DND-41 (cell line): Measurements from ENCODE around the gene TCF7.

Experiments used
- ATAC-seq: fragments of 200-7000 bp; cut with Tn5 transposase; 3 replicates; pipeline ENCODE4 v1.9.1; 2021; ENCODE audit warnings: low read depth; ENCODE audit not compliant: insufficient read depth
- DNase-seq: peaks from one replicate; pipeline ENCODE4 v3.0.0-alpha.2; 2020
- H2AFZ ChIP-seq: 2 replicates; pipeline ENCODE4 v1.6.0; 2012; ENCODE audit warnings: low read depth, low read length
- H3K27ac ChIP-seq: 2 replicates; pipeline ENCODE4 v1.5.1; 2012; ENCODE audit warnings: low read length, inconsistent platforms
- H3K27me3 ChIP-seq: fragments of 200-600 bp; sonication (generic); 2 replicates; pipeline ENCODE4 v1.6.0; 2012; ENCODE audit warnings: low read length, mild to moderate bottlenecking, inconsistent platforms; ENCODE audit not compliant: insufficient read depth, poor library complexity
- H3K36me3 ChIP-seq: 2 replicates; pipeline ENCODE4 v1.5.1; 2012; ENCODE audit warnings: low read length, inconsistent platforms; ENCODE audit not compliant: insufficient read depth
- H3K4me1 ChIP-seq: 2 replicates; pipeline ENCODE4 v1.5.1; 2012; ENCODE audit warnings: mild to moderate bottlenecking, low read length; ENCODE audit not compliant: insufficient read depth
- H3K4me2 ChIP-seq: 2 replicates; pipeline ENCODE4 v1.6.0; 2012; ENCODE audit warnings: mild to moderate bottlenecking, moderate library complexity, low read length, inconsistent platforms; ENCODE audit not compliant: insufficient read depth
- H3K4me3 ChIP-seq, 2 experiments: fragments of 200-600 bp in 1 of 2; shearing (Covaris generic) in 1 of 2; 2 replicates each; pipeline ENCODE4 v1.5.1; 2012 to 2016; ENCODE audit warnings: inconsistent platforms in 2 of 2, low read length in 2 of 2, mild to moderate bottlenecking in 2 of 2, low read depth in 1 of 2, moderate library complexity in 1 of 2
- H3K79me2 ChIP-seq: 2 replicates; pipeline ENCODE4 v1.6.0; 2012; ENCODE audit warnings: low read length, inconsistent platforms; ENCODE audit not compliant: insufficient read depth
- H3K9ac ChIP-seq: 2 replicates; pipeline ENCODE4 v1.6.0; 2012; ENCODE audit warnings: low read depth, mild to moderate bottlenecking, inconsistent platforms, low read length, moderate library complexity
- H3K9me3 ChIP-seq: 2 replicates; pipeline ENCODE4 v1.5.1; 2012; ENCODE audit warnings: low read length, moderate library complexity, mild to moderate bottlenecking, inconsistent platforms; ENCODE audit not compliant: insufficient read depth, severe bottlenecking
- H4K20me1 ChIP-seq: 2 replicates; pipeline ENCODE4 v1.6.0; 2012; ENCODE audit warnings: low read length; ENCODE audit not compliant: insufficient read depth
- EZH2 ChIP-seq: IDR thresholded peaks from 3 replicates; pipeline ENCODE4 v1.6.1; 2012; ENCODE audit warnings: borderline replicate concordance, low read depth, mild to moderate bottlenecking, moderate library complexity, low read length, inconsistent platforms; ENCODE audit not compliant: severe bottlenecking
- TF ChIP-seq, protein P1 (sequence below): IDR thresholded peaks from 2 replicates; pipeline ENCODE4 v1.5.1; 2012; ENCODE audit warnings: borderline replicate concordance, low read length, moderate library complexity, mild to moderate bottlenecking; ENCODE audit not compliant: poor library complexity, severe bottlenecking; ENCODE audit errors: extremely low read depth

Gene TCF7

DNA sequence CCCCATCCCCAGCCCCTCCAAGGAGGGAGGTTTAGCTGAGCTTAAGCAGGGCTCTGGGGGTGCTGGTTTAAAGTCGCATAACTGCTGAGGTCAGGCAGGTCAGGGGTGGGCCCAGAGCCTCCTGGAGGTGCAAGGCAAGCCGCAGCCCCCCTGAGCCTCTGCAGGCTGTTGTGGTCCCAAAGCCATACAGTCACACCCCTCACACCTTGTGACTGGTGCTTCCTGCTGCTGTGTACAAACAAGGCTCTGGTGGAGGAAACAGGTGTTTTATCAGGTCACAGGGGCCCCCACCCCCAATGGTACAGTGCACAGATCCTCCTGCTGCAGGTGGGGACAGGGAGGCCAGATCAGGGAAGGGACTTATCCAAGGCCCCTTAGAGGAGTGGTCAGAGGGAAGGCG lies 8.0 kb downstream of the TCF7 start:
- TF ChIP-seq, protein P1, sequence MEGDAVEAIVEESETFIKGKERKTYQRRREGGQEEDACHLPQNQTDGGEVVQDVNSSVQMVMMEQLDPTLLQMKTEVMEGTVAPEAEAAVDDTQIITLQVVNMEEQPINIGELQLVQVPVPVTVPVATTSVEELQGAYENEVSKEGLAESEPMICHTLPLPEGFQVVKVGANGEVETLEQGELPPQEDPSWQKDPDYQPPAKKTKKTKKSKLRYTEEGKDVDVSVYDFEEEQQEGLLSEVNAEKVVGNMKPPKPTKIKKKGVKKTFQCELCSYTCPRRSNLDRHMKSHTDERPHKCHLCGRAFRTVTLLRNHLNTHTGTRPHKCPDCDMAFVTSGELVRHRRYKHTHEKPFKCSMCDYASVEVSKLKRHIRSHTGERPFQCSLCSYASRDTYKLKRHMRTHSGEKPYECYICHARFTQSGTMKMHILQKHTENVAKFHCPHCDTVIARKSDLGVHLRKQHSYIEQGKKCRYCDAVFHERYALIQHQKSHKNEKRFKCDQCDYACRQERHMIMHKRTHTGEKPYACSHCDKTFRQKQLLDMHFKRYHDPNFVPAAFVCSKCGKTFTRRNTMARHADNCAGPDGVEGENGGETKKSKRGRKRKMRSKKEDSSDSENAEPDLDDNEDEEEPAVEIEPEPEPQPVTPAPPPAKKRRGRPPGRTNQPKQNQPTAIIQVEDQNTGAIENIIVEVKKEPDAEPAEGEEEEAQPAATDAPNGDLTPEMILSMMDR, result no peak
- no peak for TF ChIP-seq EZH2
- Histone ChIP-seq H2AFZ (no peak overlapping the region), H3K27me3 (peaks cover 4% of the 10 kb centered on the region), H3K4me3 (no peak overlapping the region), H3K79me2 (no peaks in the 10 kb centered on the region), H3K9me3 (no peaks in the 10 kb centered on the region), H3K4me2 (no peak overlapping the region), H3K9ac (no peak overlapping the region), H3K4me1 (peaks cover 13% of the 10 kb centered on the region), H3K36me3 (no peaks in the 10 kb centered on the region), H4K20me1 (peaks cover 31% of the 10 kb centered on the region), H3K27ac (no peak overlapping the region)
- DNase-seq (peak; percentile 28), ATAC-seq (peak; percentile 49)

GRCh38 chr5:134123360-134123759 lies 8.9 kb downstream of the TCF7 start:
- Histone ChIP-seq H2AFZ (no peak overlapping the region), H3K27ac (no peak overlapping the region)

DNA sequence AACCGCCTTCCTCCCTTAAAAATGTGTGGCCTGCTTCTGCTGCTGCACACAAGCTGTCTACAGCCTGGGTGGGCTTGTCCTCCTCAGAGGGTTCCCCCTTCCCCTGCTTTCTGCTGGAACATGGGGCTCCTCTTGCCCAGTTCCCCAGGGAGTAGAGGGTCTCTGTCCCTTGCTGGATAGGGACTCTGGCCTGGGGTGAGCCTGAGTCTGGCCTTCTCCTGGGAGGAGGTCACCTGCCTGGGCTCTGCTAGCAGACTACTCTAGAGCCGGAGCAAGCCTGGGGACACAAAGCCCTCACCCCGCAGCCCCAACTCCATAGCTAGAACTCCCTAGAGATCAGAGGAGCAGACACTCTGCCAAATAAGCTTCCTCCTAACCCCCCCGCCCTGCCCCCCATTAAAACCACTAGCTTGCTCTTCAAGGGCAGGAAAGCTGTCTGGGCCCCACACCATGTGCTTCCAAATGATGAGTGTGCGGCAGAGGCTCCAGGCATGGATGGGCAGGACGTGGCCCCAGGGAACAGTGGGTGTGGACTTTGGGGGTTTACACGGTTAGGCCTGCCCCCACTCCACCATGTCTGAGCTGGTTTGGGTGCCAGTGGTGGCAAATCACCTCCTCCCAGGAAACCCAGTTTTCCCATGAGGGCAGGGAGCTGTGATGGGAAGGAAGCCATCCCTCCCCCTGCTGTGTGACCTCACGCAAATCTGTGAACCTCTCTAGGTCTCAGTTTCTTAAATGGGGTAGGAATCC lies 10.0 kb downstream of the TCF7 start:
- no peak overlapping the region for H3K27ac ChIP-seq
- peaks cover 35% of the 10 kb centered on the region for H4K20me1 ChIP-seq
- H3K4me2 ChIP-seq, result no peak overlapping the region
- H3K4me1 ChIP-seq, result peaks cover 13% of the 10 kb centered on the region
- ATAC-seq, result peak; percentile 36
- no peak overlapping the region for H3K4me3 ChIP-seq
- no peaks in the 10 kb centered on the region for H3K9me3 ChIP-seq
- no peaks in the 10 kb centered on the region for H3K79me2 ChIP-seq
- H3K36me3 ChIP-seq, result peaks cover 4% of the 10 kb centered on the region
- no peak overlapping the region for H2AFZ ChIP-seq
- peak; percentile 50 for DNase-seq
- no peaks in the 10 kb centered on the region for H3K27me3 ChIP-seq
- no peak overlapping the region for H3K9ac ChIP-seq
- TF ChIP-seq EZH2, result no peak
- TF ChIP-seq, protein P1, result no peak

More at GRCh38 chr5:134123360-134123759, 8.9 kb downstream of the TCF7 start:
- H3K4me1 ChIP-seq, result peaks cover 13% of the 10 kb centered on the region
- ATAC-seq, result no peak
- no peak overlapping the region for H3K4me3 ChIP-seq
- peaks cover 30% of the 10 kb centered on the region for H4K20me1 ChIP-seq
- H3K79me2 ChIP-seq, result no peaks in the 10 kb centered on the region
- DNase-seq, result no peak
- no peaks in the 10 kb centered on the region for H3K9me3 ChIP-seq
- H3K27me3 ChIP-seq, result no peaks in the 10 kb centered on the region
- no peaks in the 10 kb centered on the region for H3K36me3 ChIP-seq
- TF ChIP-seq EZH2, result no peak
- TF ChIP-seq, protein P1, result no peak
- no peak overlapping the region for H3K9ac ChIP-seq
- no peak overlapping the region for H3K4me2 ChIP-seq
